Keratinocyte (primary cell): Measurements from ENCODE around the gene WBP4. TPM values are rescaled to one million over a fixed set of nuclear protein-coding genes. Genes with fewer than 3 reads are reported as not detected.

Experiments
- DNase-seq: peaks from one replicate; pipeline ENCODE4 v3.0.0-alpha.2; 2011; ENCODE audit warnings: low read depth, missing footprints, low spot score
- FAIRE-seq: peaks from 2 replicates; lab custom pipeline; 2011; peaks lifted over from hg19 to GRCh38; lab: Jason Lieb, UNC
- H2AFZ ChIP-seq: 2 replicates; pipeline ENCODE4 v1.6.0; 2012; ENCODE audit warnings: low read length, control low read depth, inconsistent platforms; ENCODE audit not compliant: control insufficient read depth
- H3K27ac ChIP-seq: 2 replicates; pipeline ENCODE4 v1.5.1; 2011; ENCODE audit warnings: low read length; ENCODE audit not compliant: control insufficient read depth, insufficient read depth
- H3K27me3 ChIP-seq: 3 replicates; pipeline ENCODE4 v1.6.0; 2011; ENCODE audit warnings: low read length; ENCODE audit not compliant: control insufficient read depth, insufficient read depth; ENCODE audit errors: extremely low read depth
- H3K36me3 ChIP-seq, 2 experiments: 2 replicates in 1 of 2; 3 replicates in 1 of 2; pipeline ENCODE4 v1.5.1; 2011; ENCODE audit warnings: low read length in 2 of 2, mild to moderate bottlenecking in 1 of 2; ENCODE audit not compliant: control insufficient read depth in 2 of 2, insufficient read depth in 2 of 2; ENCODE audit errors: extremely low read depth in 1 of 2
- H3K4me1 ChIP-seq: 3 replicates; pipeline ENCODE4 v1.5.1; 2011; ENCODE audit warnings: low read length; ENCODE audit not compliant: control insufficient read depth, insufficient read depth; ENCODE audit errors: extremely low read depth
- H3K4me2 ChIP-seq: 3 replicates; pipeline ENCODE4 v1.6.0; 2011; ENCODE audit warnings: low read depth, low read length; ENCODE audit not compliant: control insufficient read depth, insufficient read depth; ENCODE audit errors: extremely low read depth
- H3K4me3 ChIP-seq, 3 experiments: fragments of 200-600 bp in 1 of 3; sonication (generic) in 1 of 3; 2 replicates in 2 of 3; 3 replicates in 1 of 3; pipeline ENCODE4 v1.5.1; 2011 to 2016; ENCODE audit warnings: low read length in 3 of 3, mild to moderate bottlenecking in 3 of 3, control low read depth in 2 of 3, inconsistent platforms in 1 of 3, low read depth in 1 of 3, mixed read lengths in 1 of 3, mixed run types in 1 of 3, moderate library complexity in 1 of 3; ENCODE audit not compliant: control insufficient read depth in 2 of 3, insufficient read depth in 2 of 3; ENCODE audit errors: extremely low read depth in 1 of 3
- H3K79me2 ChIP-seq: 2 replicates; pipeline ENCODE4 v1.6.0; 2012; ENCODE audit warnings: low read length; ENCODE audit not compliant: control insufficient read depth, insufficient read depth
- H3K9ac ChIP-seq: 3 replicates; pipeline ENCODE4 v1.6.0; 2011; ENCODE audit warnings: low read length; ENCODE audit not compliant: control insufficient read depth, insufficient read depth; ENCODE audit errors: extremely low read depth
- H3K9me1 ChIP-seq: 3 replicates; pipeline ENCODE4 v1.6.0; 2011; ENCODE audit warnings: low read length; ENCODE audit not compliant: control insufficient read depth, insufficient read depth; ENCODE audit errors: extremely low read depth
- H3K9me3 ChIP-seq: 2 replicates; pipeline ENCODE4 v1.5.1; 2012; ENCODE audit warnings: low read depth, low read length; ENCODE audit not compliant: control insufficient read depth
- H4K20me1 ChIP-seq: 3 replicates; pipeline ENCODE4 v1.6.0; 2011; ENCODE audit warnings: low read length; ENCODE audit not compliant: control insufficient read depth, insufficient read depth; ENCODE audit errors: extremely low read depth
- EZH2 ChIP-seq: IDR thresholded peaks from one replicate; pipeline ENCODE4 v1.6.1; 2012; ENCODE audit warnings: inconsistent platforms, mild to moderate bottlenecking, low read length, moderate library complexity
- dilution Hi-C: fragments of 300-500 bp; cut with MboI; formaldehyde crosslinking; loops from one replicate; pipeline ENCODE4 v1.7.0; 2020; ENCODE audit warnings: low sequenced_read_pairs; ENCODE audit not compliant: extremely low pct_ligation_motif_present
- polyA plus RNA-seq, 5 experiments: library from polyadenylated mRNA; depleted of rRNA in 3 of 5; stranded (reverse) in 3 of 5; stranded (forward) in 1 of 5; unstranded in 1 of 5; fragments of >200 nt; gene quantifications; 1 replicate in 1 of 5; 2 replicates in 3 of 5; 3 replicates in 1 of 5; pipeline versions ENCODE4 v1.2.1 to v1.2.3, GENCODE V29; 2011 to 2012; ENCODE audit warnings: missing spikeins in 2 of 5, low read depth in 1 of 5, low replicate concordance in 1 of 5
- TF ChIP-seq, protein P1 (sequence below), 3 experiments: IDR thresholded peaks in 1 of 3; conservative IDR thresholded peaks in 1 of 3; optimal IDR thresholded peaks in 1 of 3; 2 replicates in 2 of 3; 3 replicates in 1 of 3; pipeline versions ENCODE3 to v1.5.1; 2011; ENCODE audit warnings: low read length in 3 of 3, mild to moderate bottlenecking in 3 of 3, moderate library complexity in 2 of 3, control low read depth in 1 of 3, inconsistent platforms in 1 of 3; ENCODE audit not compliant: insufficient read depth in 2 of 3; ENCODE audit errors: extremely low read depth in 1 of 3

The WBP4 gene
- polyA plus RNA-seq, 1 donor (not counting 4 experiments of a cell fraction or from before 2014, with no cell fraction given) = 13.5 TPM

DNA sequence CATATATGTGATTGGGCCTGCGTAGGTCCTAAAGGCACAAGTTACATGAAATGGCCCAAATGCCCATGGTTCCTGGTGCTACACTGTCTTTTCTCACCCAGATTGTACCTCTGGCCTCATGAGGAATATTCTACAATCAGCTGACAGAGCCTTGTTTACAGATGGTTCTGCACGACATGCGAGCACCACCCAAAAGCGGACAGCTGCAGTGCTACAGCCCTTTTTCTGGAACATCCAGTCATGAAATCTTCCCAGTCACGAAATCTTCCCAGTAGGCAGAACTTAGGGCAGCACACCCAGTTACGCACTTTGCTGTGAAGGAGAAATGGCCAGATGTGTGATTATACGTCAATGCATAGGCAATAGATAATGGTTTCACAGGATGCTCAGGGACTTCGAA is 34.5 kb upstream of the WBP4 start:
- Histone ChIP-seq H3K9me3 (no peaks in the 10 kb centered on the region), H3K4me1 (no peaks in the 10 kb centered on the region), H3K9me1 (no peaks in the 10 kb centered on the region), H3K4me2 (no peak overlapping the region), H3K27me3 (no peaks in the 10 kb centered on the region), H4K20me1 (no peaks in the 10 kb centered on the region), H3K4me3 (no peak overlapping the region), H3K9ac (no peak overlapping the region), H3K27ac (no peak overlapping the region), H2AFZ (no peak overlapping the region), H3K79me2 (peaks cover 45% of the 10 kb centered on the region), H3K36me3 (peaks cover 3 to 4% of the 10 kb centered on the region in 2 experiments)
- no peak for FAIRE-seq
- dilution Hi-C loops = no loop called here
- TF ChIP-seq EZH2 = no peak
- TF ChIP-seq, protein P1, sequence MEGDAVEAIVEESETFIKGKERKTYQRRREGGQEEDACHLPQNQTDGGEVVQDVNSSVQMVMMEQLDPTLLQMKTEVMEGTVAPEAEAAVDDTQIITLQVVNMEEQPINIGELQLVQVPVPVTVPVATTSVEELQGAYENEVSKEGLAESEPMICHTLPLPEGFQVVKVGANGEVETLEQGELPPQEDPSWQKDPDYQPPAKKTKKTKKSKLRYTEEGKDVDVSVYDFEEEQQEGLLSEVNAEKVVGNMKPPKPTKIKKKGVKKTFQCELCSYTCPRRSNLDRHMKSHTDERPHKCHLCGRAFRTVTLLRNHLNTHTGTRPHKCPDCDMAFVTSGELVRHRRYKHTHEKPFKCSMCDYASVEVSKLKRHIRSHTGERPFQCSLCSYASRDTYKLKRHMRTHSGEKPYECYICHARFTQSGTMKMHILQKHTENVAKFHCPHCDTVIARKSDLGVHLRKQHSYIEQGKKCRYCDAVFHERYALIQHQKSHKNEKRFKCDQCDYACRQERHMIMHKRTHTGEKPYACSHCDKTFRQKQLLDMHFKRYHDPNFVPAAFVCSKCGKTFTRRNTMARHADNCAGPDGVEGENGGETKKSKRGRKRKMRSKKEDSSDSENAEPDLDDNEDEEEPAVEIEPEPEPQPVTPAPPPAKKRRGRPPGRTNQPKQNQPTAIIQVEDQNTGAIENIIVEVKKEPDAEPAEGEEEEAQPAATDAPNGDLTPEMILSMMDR (optimal IDR thresholded peaks at IDR 0.05 in 1 of 3, IDR thresholded peaks at IDR 0.05 in 1 of 3, conservative IDR thresholded peaks at IDR 0.05 in 1 of 3; ENCODE audit: extremely low read depth in 1 of 3, insufficient read depth in 2 of 3, low read length in 3 of 3) = no peak
- DNase-seq = no peak

DNA sequence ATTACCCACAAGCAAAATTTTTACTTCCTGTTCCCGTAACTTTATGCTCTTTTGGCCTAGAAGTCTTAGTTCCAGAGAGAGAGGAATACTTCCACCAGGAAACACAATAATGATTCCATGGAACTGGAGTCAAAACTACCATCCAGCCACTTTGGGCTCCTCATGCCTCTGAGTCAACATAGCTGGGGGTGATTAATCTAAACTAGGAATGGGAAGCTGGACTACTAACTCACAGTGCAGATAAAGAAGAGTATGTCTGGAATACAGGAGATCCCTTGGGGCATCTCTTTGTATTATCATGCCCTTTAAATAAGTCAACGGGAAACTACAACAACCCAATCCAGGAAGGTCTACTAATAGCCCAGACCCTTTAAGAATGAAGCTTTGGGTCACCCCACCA is 33.3 kb upstream of the WBP4 start:
- FAIRE-seq (peak; percentile 44), DNase-seq (no peak)
- Histone ChIP-seq H3K9me3 (no peaks in the 10 kb centered on the region), H3K9me1 (no peaks in the 10 kb centered on the region), H3K4me3 (no peak overlapping the region), H3K79me2 (peaks cover 40% of the 10 kb centered on the region), H4K20me1 (no peaks in the 10 kb centered on the region), H3K4me1 (no peaks in the 10 kb centered on the region), H3K27me3 (no peaks in the 10 kb centered on the region), H3K9ac (no peak overlapping the region), H3K4me2 (no peak overlapping the region), H3K36me3 (peaks cover 3 to 4% of the 10 kb centered on the region in 2 experiments), H3K27ac (no peak overlapping the region), H2AFZ (no peak overlapping the region)
- TF ChIP-seq, protein P1 (optimal IDR thresholded peaks at IDR 0.05 in 1 of 3, IDR thresholded peaks at IDR 0.05 in 1 of 3, conservative IDR thresholded peaks at IDR 0.05 in 1 of 3; ENCODE audit: extremely low read depth in 1 of 3, insufficient read depth in 2 of 3, low read length in 3 of 3) = no peak
- no peak for TF ChIP-seq EZH2
- dilution Hi-C loops = no loop called here
